Ramos (cell line): ENCODE data around the gene PPP1R3D.
"Not testable (repeated sequence)": the region's sequence is repeated elsewhere in the genome, so short reads cannot be mapped to it uniquely, and the experiment has no call there.

Experiments used
- in situ Hi-C: fragments of 300-500 bp; cut with MboI; formaldehyde crosslinking; loops from one replicate; pipeline ENCODE4 v1.14.3; 2022; ENCODE audit warnings: low sequenced_read_pairs; ENCODE audit not compliant: unreplicated experiment

Gene PPP1R3D

DNA sequence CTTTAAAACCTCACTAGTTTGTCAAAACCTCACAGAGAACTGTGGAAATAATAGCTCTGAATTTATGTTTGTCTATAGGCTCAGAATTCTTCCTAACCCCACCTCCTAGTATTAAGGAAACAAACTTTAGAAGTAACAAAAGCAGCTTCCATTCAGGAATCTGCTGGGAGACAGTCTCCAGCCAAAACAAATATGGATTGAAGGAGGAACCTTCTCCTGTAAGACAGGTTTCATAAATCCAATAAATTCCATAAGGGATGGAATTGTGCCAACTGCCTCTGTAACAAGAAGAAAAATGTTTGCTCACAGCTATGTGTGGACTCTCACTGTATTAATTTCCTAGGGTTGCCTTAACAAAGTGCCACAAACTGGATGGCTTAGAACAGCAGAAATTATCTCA is 14.2 kb downstream of the PPP1R3D start:
- in situ Hi-C loops, result no loop called here

DNA sequence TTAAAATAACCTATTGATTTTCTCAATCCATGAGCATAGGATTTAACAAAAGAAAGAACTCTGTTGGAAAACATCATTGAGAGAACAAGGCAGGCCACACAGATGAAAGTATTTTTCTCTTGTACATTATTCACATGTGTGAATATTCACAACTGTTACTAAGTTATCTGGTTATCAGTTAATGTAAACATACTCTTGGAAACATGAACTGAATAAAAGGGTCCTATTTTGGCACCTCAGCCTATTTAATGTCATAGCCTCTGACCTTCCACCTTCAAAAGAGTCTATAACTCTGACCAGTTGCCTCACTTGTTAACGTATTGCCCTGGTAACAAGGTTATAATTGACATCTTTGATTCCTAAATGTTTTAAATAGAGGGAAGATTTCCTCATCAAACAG is 14.7 kb downstream of the PPP1R3D start:
- in situ Hi-C loops, result no loop called here

DNA sequence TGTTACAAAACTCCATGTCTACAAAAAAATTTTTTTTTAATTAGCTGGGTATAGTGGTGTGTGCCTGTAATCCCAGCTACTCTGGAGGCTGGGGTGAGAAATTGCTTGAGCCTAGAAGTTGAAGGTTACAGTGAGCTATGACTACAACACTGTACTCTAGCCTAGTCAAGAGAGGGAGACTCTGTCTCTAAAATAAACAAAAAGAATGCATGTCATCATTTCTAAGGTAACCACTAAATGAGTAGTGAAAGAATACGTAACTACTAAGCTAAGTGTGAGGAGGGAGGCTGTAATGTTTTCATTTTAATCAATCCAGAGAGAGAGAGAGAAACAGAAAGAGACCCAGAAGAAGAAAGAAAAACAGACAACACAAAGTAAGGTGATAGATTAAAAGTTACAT is 16.6 kb downstream of the PPP1R3D start:
- in situ Hi-C loops, result no loop called here

DNA sequence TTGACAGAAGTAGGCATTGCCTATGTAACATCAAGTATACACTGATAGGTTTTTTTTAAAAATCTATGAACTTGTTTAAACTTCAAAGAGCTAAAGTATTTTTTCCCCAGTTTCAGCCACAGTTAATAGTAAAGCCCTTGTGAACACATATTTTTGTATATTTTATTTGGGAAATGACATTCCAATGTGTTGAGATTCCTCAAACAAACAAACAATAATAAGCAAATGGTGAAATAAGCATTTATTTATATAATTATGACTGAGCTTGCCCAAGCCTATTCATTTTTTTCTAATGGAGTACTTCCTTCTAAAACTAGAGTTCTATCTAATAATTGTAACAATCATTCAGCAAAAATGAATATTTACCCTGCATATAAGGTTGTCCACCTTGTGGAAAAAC is 19.2 kb downstream of the PPP1R3D start:
- in situ Hi-C loops, result no loop called here

DNA sequence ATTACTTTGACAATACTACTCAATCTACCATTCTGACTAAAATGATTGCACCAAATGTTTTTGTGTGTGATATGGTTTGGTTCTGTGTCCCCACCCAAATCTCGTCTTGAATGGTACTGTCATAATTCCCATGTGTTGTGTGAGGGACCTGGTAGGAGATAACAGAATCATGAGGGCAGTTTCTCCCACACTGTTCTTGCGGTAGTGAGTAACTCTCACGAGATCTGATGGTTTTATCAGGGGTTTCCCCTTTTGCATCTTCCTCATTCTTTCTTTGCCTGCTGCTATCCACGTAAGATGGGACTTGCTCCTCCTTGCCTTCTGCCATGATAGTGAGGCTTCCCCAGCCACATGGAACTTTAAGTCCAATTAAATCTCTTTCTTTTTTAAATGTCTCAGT is 27.5 kb downstream of the PPP1R3D start:
- in situ Hi-C loops, result no loop called here

DNA sequence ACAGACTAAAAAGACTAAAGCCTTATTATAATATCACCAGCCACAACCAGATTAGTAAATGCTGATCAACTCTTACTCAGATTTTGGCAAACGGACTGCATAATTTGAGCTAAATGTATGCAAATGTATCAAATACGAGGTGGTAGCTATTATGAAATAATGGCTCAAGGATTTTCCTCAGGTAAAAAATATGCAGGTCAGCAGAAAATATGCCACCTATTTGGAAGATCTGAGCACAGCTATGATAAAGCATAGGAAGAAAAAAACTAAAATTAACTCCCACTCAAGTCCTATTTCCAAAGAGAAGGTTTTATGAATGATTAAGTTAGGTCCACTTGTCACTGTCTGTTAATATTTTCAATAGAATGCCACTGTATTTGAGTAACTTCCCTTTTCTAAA is 29.1 kb downstream of the PPP1R3D start:
- in situ Hi-C loops, result no loop called here

DNA sequence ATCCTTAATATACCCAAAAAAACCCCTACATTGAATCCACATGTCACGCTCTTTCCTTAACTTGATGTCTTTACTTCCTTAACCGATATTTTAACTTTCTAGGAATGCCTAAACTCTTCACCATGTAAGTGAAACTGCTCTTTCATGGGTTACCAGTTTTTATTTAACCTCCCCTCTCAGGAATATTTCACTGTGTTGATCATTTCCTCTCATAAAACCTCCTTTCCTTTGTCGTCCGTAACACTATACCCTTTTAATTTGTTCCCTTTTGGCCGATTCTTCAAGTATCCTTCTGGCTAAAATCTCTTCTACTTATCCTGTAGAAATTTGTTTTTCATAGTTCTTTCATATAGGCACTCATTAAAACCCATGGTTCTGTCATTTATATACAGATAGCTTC is 31.2 kb downstream of the PPP1R3D start:
- in situ Hi-C loops, result no loop called here

DNA sequence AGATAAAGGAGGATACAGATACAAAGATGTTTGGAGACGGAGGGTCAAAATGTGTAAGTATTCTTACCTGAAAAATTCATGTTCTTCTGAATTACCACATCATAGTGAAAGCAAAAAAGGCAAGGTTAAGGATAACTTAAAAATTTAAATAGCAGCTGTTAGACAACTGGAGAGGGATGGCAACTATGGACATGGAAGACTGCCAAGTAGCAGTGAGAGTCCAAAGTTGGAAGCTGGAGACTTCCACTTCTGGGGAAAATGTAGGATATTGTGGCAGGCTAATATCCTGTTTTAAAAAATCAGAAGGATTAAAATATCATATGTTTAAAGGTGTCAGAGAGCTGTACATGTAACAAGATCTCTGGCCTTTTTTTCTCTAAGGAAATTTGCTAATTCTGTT is 36.5 kb downstream of the PPP1R3D start:
- in situ Hi-C loops, result no loop called here

DNA sequence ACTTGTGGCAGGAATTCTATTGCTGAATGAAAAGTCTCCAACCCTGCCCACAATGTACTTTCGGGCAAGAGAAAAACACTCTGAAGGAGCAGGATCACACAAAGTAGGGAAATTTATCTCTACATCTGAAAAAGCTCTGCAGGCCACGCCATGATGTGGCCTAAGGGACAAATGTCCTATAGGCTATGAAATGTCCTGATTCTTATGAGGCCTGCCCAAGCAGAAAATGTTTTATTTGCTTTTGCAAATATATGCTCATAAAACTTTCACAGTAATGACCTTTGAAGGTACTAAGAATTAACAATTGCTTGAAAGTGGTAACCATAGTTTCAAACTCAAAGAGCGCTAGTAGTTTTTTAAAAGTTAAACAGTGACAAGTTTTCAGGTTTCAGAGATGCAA is 37.6 kb downstream of the PPP1R3D start:
- in situ Hi-C loops, result no loop called here

DNA sequence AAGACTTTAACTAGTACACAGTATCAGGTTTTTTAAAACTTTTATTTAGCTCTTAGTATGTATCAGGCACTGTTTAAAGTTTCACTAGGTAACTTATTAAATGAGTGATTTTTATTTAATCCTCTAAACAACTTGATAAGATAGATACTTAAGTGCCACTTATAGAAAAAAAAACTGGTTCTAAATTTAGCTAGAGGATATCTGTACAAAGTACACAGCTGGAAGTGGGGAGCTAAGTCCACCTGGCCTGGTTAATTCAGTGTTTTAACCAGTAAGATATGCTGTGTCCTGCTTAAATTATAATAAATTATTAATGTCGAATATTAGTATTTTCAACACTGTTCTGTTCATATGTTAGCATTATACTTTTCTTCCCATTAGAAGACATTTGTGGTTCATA is 44.2 kb downstream of the PPP1R3D start:
- in situ Hi-C loops, result no loop called here

DNA sequence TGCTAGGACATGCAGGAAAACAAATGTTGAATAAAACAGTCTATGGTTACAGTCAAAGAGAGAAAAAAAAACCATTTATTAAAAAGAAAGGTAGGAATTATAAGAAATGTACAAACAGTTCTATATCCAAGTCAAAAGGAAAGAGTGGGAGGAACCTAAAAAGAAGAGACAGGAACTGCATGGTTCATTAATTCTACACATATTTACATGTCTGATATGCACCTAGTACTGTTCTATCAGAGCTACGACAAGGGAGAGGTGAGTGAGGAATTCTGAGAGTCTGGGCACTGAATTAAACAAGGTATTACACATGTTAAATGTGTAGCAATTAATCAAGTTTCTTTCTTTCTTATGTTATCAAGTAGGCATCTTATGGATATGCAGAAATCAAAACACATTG is 48.5 kb downstream of the PPP1R3D start:
- in situ Hi-C loops, result no loop called here

DNA sequence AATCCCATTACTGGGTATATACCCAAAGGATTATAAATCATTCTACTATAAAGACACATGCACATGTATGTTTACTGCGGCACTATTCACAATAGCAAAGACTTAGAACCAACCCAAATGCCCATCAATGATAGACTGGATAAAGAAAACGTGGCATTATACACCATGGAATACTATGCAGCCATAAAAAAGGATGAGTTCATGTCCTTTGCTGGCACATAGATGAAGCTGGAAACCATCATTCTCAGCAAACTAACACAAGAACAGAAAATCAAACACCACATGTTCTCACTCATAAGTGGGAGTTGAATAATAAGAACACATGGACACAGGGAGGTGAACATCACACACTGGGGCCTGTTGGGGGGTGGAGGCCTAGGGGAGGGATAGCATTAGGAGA is 50.1 kb downstream of the PPP1R3D start:
- in situ Hi-C loops, result not testable (repeated sequence)

DNA sequence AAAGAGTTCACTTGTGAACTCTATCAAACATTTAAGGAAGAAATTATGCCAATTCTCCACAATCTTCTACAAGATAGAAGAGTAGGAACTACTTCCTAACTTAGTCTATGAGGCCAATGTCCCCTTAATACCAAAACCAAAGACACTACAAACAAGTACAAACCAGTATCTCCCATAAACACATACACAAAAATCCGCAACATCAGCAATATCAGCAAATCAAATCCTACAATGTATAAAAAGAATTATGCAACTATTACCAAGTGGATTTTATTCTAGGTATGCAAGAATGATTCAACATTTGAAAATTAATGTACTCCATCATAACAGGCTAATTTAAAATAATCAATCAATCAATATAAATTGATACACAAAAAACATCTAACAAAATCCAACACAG is 52.1 kb downstream of the PPP1R3D start:
- in situ Hi-C loops, result no loop called here
